Fibroblast of lung (primary cell): ENCODE results near the gene TXNRD2. TPM values are rescaled to one million over a fixed set of nuclear protein-coding genes. Genes with fewer than 3 reads are reported as not detected.

Source experiments
- DNase-seq, 2 donors: peaks; one replicate each; pipeline versions ENCODE4 v3.0.0 to v3.0.0-alpha.2; 2010; ENCODE audit warnings: low read depth in 2 of 2
- H2AFZ ChIP-seq: 2 replicates; pipeline ENCODE4 v1.5.1; 2012; ENCODE audit warnings: low read length, control low read depth, inconsistent platforms
- H3K27ac ChIP-seq: 2 replicates; pipeline ENCODE4 v1.5.1; 2011; ENCODE audit warnings: low read length, control low read depth; ENCODE audit not compliant: insufficient read depth
- H3K27me3 ChIP-seq: 2 replicates; pipeline ENCODE4 v1.5.1; 2011; ENCODE audit warnings: mild to moderate bottlenecking, low read length; ENCODE audit not compliant: control insufficient read depth, insufficient read depth
- H3K36me3 ChIP-seq: 2 replicates; pipeline ENCODE4 v1.5.1; 2011; ENCODE audit warnings: low read length; ENCODE audit not compliant: control insufficient read depth, insufficient read depth
- H3K4me1 ChIP-seq: 2 replicates; pipeline ENCODE4 v1.5.1; 2011; ENCODE audit warnings: low read length; ENCODE audit not compliant: control insufficient read depth, insufficient read depth; ENCODE audit errors: extremely low read depth
- H3K4me2 ChIP-seq: 2 replicates; pipeline ENCODE4 v1.5.1; 2011; ENCODE audit warnings: low read length, control low read depth; ENCODE audit not compliant: insufficient read depth; ENCODE audit errors: extremely low read depth
- H3K4me3 ChIP-seq, 4 experiments: fragments of 200-600 bp in 1 of 4; sonication (generic) in 1 of 4; replicated peaks in 1 of 4; 2 replicates each; pipeline ENCODE4 v1.5.1; 2011 to 2016; ENCODE audit warnings: low read length in 4 of 4, low read depth in 3 of 4, mild to moderate bottlenecking in 3 of 4, control low read depth in 2 of 4, inconsistent platforms in 1 of 4, mixed read lengths in 1 of 4; ENCODE audit not compliant: insufficient read depth in 1 of 4; ENCODE audit errors: control extremely low read depth in 1 of 4
- H3K79me2 ChIP-seq: 2 replicates; pipeline ENCODE4 v1.5.1; 2012; ENCODE audit warnings: mild to moderate bottlenecking, low read length, inconsistent platforms; ENCODE audit not compliant: control insufficient read depth, insufficient read depth
- H3K9ac ChIP-seq: 2 replicates; pipeline ENCODE4 v1.5.1; 2011; ENCODE audit warnings: mild to moderate bottlenecking, low read length, control low read depth; ENCODE audit not compliant: insufficient read depth
- H3K9me3 ChIP-seq: 2 replicates; pipeline ENCODE4 v1.5.1; 2012; ENCODE audit warnings: low read depth, low read length; ENCODE audit not compliant: control insufficient read depth, insufficient read depth
- H4K20me1 ChIP-seq: 2 replicates; pipeline ENCODE4 v1.5.1; 2011; ENCODE audit warnings: low read length; ENCODE audit not compliant: control insufficient read depth, insufficient read depth; ENCODE audit errors: extremely low read depth
- CTCF ChIP-seq, 2 donors: IDR thresholded peaks in 1 of 2; conservative IDR thresholded peaks in 1 of 2; 1 replicate in 1 of 2; 2 replicates in 1 of 2; pipeline ENCODE4 v1.5.1; 2011 to 2012; ENCODE audit warnings: low read length in 2 of 2, control low read depth in 1 of 2, inconsistent platforms in 1 of 2, low read depth in 1 of 2, mild to moderate bottlenecking in 1 of 2
- EZH2 ChIP-seq: IDR thresholded peaks from 2 replicates; pipeline ENCODE4 v1.5.1; 2012; ENCODE audit warnings: low read length, control low read depth, mild to moderate bottlenecking; ENCODE audit errors: missing control alignments
- polyA plus RNA-seq, 2 donors: library from polyadenylated mRNA; depleted of rRNA in 1 of 2; stranded (reverse) in 1 of 2; unstranded in 1 of 2; fragments of >200 nt; gene quantifications; 2 replicates each; pipeline ENCODE4 v1.2.1, GENCODE V29; 2011 to 2012; ENCODE audit warnings: missing spikeins in 1 of 2
- total RNA-seq: library from RNA; depleted of rRNA; stranded (reverse); fragments of >200 nt; gene quantifications from 2 replicates; pipeline ENCODE4 v1.2.1, GENCODE V29; 2014

The TXNRD2 gene
- total and polyA plus RNA-seq, 2 donors (not counting 1 experiment from before 2014, with no cell fraction given) = 13.2 to 30.7 TPM

GRCh38 chr22:19970031-19970478 is 28.4 kb upstream of the TXNRD2 start:
- no peak overlapping the region for H3K9ac ChIP-seq
- no peak for TF ChIP-seq CTCF (conservative IDR thresholded peaks at IDR 0.05 in 1 of 2, IDR thresholded peaks at IDR 0.05 in 1 of 2; ENCODE audit: low read depth in 1 of 2, low read length in 2 of 2)
- TF ChIP-seq EZH2 = no peak
- H3K4me1 ChIP-seq = no peaks in the 10 kb centered on the region
- no peaks in the 10 kb centered on the region for H4K20me1 ChIP-seq
- H2AFZ ChIP-seq = no peak overlapping the region
- no peak overlapping the region for H3K27ac ChIP-seq
- no peak overlapping the region for H3K4me2 ChIP-seq
- H3K4me3 ChIP-seq = no peak overlapping the region
- H3K27me3 ChIP-seq = no peaks in the 10 kb centered on the region
- H3K36me3 ChIP-seq = peaks cover 18% of the 10 kb centered on the region
- no peak for DNase-seq
- no peaks in the 10 kb centered on the region for H3K9me3 ChIP-seq
- no peaks in the 10 kb centered on the region for H3K79me2 ChIP-seq

GRCh38 chr22:19969141-19969928 is 27.7 kb upstream of the TXNRD2 start:
- TF ChIP-seq CTCF (conservative IDR thresholded peaks at IDR 0.05 in 1 of 2, IDR thresholded peaks at IDR 0.05 in 1 of 2; ENCODE audit: low read depth in 1 of 2, low read length in 2 of 2) (no peak), EZH2 (no peak)
- Histone ChIP-seq H3K27ac (no peak overlapping the region), H4K20me1 (no peaks in the 10 kb centered on the region), H3K4me2 (no peak overlapping the region), H3K4me3 (no peak overlapping the region), H2AFZ (no peak overlapping the region), H3K27me3 (no peaks in the 10 kb centered on the region), H3K4me1 (no peaks in the 10 kb centered on the region), H3K36me3 (peaks cover 20% of the 10 kb centered on the region), H3K9me3 (no peaks in the 10 kb centered on the region), H3K79me2 (no peaks in the 10 kb centered on the region), H3K9ac (no peak overlapping the region)
- DNase-seq = no peak

GRCh38 chr22:19968450-19968891 is 26.9 kb upstream of the TXNRD2 start:
- Histone ChIP-seq H3K4me3 (no peak overlapping the region), H3K4me2 (no peak overlapping the region), H3K4me1 (no peaks in the 10 kb centered on the region), H3K36me3 (peaks cover 24% of the 10 kb centered on the region), H3K9me3 (no peaks in the 10 kb centered on the region), H3K27me3 (no peaks in the 10 kb centered on the region), H3K79me2 (no peaks in the 10 kb centered on the region), H4K20me1 (no peaks in the 10 kb centered on the region), H2AFZ (no peak overlapping the region), H3K27ac (no peak overlapping the region), H3K9ac (no peak overlapping the region)
- TF ChIP-seq EZH2 (no peak), CTCF (conservative IDR thresholded peaks at IDR 0.05 in 1 of 2, IDR thresholded peaks at IDR 0.05 in 1 of 2; ENCODE audit: low read depth in 1 of 2, low read length in 2 of 2) (no peak)
- no peak for DNase-seq
